Subcutaneous preadipocyte (primary cell): ENCODE measurements around the gene TF. TPM values are rescaled to one million over a fixed set of nuclear protein-coding genes. Genes with fewer than 3 reads are reported as not detected.

Experiments used
- small RNA-seq: library from RNA; depleted of rRNA; stranded (forward); fragments of <200 nt; gene quantifications from one replicate; pipeline ENCODE3, GENCODE V24; 2012
- total RNA-seq: library from RNA; depleted of rRNA; stranded (reverse); fragments of >200 nt; gene quantifications from 2 replicates; pipeline ENCODE4 v1.2.3, GENCODE V29; 2012

Gene TF
- under 0.01 TPM in 2 replicates for total RNA-seq

DNA sequence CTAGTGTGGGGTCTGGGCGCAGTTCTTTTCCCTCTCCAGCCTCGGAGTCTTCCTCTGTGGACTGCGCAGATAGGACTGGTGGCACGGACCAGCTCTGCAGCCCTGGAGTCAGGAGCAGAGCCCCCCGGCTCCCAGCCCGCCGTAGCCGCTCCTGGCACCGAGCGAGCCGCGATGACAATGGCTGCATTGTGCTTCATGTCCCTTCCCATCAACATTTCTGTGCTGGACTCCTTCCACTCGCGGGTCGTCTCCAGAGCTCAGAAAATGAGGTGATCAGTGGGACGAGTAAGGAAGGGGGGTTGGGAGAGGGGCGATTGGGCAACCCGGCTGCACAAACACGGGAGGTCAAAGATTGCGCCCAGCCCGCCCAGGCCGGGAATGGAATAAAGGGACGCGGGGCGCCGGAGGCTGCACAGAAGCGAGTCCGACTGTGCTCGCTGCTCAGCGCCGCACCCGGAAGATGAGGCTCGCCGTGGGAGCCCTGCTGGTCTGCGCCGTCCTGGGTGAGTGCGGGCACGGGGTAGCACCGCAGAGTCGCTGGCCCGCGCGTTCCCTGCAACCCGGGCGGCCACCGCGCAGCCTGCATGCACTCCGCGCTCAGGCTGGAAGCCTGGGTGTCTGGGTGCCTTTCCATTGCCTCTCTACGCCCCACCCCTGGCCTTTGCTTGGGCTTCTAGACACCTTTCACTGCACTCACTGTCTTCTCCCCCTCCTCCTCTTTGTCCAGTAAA is at the start of gene TF:
Gene TF (plus strand): TSS at position 413 of the 731 bp plus-strand sequence. CDS start 48 bp downstream, at position 461.

GRCh38 chr3:133805702-133806475 is 59.7 kb downstream of the TF start, which contains the start of gene SRPRB:
TSS of gene SRPRB (plus strand) at chr3:133805815. CDS start at chr3:133805849, 34 bp downstream.

Small RNA genes lying within 50 kb of the gene (small RNA-seq; reads per million reads assigned to genes)
- not detected for gene RNA5SP140

Other genes with a start within 250 kb of the TF start
- 112 and 166 TPM in 2 replicates for gene CDV3, start 172.7 kb upstream of the TF start, total RNA-seq
- 41.2 and 62.2 TPM in 2 replicates for gene TOPBP1, start 84.5 kb upstream of the TF start, total RNA-seq
- 66.1 and 80.9 TPM in 2 replicates for gene SRPRB, start 59.4 kb downstream of the TF start, total RNA-seq
- 0.20 and 0.37 TPM in 2 replicates for gene RAB6B, start 149.5 kb downstream of the TF start, total RNA-seq